Right lobe of liver (tissue), 4 donors: ENCODE results near the gene PAX3.

Experiments used
- POLR2A ChIP-seq: fragments of 450-650 bp; IDR thresholded peaks from one replicate; pipeline ENCODE4 v1.6.1; 2017; ENCODE audit warnings: antibody characterized with exemption, mild to moderate bottlenecking
- TF ChIP-seq, protein P1 (sequence below), 4 donors: fragments of 200-600 bp in 3 of 4; fragments of 450-650 bp in 1 of 4; IDR thresholded peaks; one replicate each; pipeline versions ENCODE4 v1.5.1 to v1.8.0; 2016 to 2022; ENCODE audit warnings: antibody characterized with exemption in 4 of 4, mild to moderate bottlenecking in 2 of 4
- donor health status: DM: no; HTN: no; CAD: no.
- donor health status: DM: no; HTN: no; CAD: no.
- donor health status: DM: no; HTN: yes; CAD: no.

DNA sequence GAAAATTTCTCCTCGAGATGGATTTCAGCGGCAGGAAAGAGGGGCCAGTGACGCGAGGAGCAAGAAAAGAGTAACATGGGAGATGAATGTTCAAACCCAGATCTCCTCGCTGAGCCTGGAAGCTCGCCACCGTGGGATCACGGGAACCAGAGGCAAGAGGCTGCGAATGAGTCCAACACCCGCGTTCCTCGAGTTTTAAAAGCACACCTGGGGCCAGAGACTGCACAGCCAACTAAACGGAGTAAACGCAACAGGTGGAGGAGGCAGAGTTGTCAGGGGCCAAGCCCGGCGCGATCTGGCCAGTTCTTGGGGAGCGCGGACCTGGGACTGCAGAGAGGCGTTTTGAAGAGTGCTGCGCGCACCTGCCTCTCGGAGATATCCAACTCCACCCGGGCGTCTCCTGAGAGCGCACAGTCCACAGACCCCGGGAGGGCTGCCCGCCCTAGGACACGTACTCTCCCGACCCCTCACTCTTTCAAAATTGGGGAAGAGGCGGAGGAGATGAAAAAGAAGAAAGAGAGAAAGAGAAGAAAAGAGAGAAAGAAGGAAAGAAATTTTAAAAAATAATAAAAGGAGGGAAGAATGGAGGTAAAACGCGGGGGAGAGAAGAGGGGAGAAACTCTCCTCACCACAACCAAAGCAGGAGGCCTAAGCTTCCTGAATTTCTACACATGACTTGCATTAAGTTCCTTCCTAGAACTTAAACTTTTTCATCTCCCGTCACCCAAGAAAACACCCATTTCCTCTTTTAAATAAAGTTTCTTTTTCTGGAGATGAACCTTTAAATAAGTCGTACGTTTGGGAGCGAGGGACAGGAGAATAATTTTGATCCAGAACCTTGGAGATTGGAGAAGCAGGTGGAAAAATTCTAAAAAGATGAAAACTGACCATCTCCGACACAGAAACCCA is 5.3 kb upstream of the PAX3 start:
- TF ChIP-seq, protein P1, sequence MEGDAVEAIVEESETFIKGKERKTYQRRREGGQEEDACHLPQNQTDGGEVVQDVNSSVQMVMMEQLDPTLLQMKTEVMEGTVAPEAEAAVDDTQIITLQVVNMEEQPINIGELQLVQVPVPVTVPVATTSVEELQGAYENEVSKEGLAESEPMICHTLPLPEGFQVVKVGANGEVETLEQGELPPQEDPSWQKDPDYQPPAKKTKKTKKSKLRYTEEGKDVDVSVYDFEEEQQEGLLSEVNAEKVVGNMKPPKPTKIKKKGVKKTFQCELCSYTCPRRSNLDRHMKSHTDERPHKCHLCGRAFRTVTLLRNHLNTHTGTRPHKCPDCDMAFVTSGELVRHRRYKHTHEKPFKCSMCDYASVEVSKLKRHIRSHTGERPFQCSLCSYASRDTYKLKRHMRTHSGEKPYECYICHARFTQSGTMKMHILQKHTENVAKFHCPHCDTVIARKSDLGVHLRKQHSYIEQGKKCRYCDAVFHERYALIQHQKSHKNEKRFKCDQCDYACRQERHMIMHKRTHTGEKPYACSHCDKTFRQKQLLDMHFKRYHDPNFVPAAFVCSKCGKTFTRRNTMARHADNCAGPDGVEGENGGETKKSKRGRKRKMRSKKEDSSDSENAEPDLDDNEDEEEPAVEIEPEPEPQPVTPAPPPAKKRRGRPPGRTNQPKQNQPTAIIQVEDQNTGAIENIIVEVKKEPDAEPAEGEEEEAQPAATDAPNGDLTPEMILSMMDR (IDR thresholded peaks at IDR 0.05) = no peak
- no peak for TF ChIP-seq POLR2A
